GDM1 (cell line): ENCODE results near the gene GRIN2A.
"Not testable (repeated sequence)": the region's sequence is repeated elsewhere in the genome, so short reads cannot be mapped to it uniquely, and the experiment has no call there.

Source experiments
- DNase-seq: peaks from one replicate; lab custom pipeline; 2025; lab: John Stamatoyannopoulos, UW

GRIN2A gene

DNA sequence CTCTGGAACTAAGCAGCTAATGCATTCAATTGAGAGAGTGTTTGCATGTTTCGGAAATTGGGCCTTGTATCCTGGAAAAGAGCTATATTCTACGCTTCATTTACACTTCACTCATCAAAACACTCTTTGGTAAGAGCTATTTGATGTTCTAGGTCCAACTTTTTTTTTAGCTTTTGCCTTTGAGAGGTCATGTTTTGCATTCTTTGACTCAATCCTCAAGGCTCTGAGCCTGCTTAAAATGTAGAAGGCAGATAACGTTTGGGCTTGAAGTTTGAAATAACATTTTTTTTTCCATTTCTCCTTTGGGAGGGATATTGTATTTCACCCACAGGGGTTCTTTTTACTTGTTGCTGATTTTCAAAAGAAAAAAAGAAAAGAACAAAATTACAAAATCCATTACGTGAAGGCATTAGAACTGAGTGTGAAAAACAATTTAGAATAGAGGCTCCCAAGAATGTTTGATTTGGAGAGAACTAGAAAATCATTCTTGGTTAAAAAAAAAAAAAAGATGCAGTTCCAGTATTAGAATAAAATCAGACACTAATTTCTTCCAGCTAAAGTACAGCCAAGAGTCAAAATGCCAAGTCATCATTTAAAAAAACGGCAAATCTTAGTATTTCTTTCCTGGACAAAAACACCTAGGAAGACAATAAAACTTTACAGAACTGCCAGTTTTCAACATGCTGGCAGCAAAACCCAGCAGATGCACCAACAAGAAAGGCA lies 268.5 kb downstream of the GRIN2A start:
- no peak for DNase-seq

DNA sequence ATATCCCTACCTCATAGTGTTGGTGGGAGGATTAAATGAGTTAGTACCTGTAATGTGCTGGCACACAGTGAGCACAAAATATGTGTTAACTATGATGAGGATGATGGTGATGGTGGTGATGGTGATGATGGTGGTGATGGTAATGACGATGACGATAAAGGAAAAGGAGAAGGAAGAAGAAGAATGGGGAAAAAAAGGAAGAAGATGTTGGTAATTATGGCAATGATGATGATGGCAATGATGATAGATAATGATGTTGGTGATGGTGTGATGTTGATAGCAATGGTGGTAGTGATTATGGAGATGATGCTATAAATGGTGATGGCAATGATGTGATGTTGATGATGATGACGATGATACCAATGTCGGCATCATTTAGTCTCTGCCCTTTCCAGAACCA lies 270.2 kb downstream of the GRIN2A start:
- no peak for DNase-seq

- no peak for DNase-seq
Measured at GRCh38 chr16:9911231-9911630, 271.0 kb downstream of the GRIN2A start.

GRCh38 chr16:9909072-9909825 lies 273.0 kb downstream of the GRIN2A start:
- DNase-seq: no peak

DNA sequence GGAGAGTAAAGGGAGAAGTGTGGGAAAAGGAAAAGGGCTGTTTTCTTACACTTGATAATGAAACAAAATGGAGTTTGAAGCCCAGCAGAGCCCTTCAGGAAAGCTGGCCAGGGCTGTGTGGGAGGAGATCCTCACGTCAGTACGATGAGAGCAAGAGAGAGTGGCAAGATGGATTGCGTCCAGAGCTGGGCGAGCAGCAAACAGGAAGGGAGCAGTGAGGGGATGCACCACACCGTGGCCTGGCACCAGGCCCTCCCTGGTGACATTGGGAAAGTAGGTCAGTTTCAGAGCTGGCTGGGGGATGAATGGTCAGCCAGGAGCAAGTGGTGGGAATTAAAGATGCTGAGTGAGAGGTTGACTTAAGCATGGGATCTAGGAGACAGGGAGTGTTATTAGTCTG lies 273.6 kb downstream of the GRIN2A start:
- DNase-seq: no peak

DNA sequence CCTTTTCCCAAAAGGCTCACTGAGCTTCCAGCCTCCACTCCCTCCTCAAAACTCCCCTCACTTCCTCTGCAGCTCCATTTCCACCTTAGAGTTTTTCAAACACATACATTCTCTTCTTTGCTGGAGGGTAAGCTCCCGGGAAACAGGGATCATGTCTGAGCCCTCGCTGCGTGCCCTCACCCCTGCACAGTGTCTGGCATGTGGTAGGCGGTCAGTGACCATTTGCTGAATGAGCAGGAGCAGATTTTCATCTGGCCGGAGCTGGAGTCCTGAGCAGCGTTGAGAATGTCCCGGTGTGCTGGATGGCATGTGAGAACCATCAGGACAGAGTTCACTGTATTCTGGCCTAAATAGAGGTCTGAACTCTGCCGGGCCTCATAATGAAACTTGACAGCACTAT lies 274.5 kb downstream of the GRIN2A start:
- DNase-seq: no peak

DNA sequence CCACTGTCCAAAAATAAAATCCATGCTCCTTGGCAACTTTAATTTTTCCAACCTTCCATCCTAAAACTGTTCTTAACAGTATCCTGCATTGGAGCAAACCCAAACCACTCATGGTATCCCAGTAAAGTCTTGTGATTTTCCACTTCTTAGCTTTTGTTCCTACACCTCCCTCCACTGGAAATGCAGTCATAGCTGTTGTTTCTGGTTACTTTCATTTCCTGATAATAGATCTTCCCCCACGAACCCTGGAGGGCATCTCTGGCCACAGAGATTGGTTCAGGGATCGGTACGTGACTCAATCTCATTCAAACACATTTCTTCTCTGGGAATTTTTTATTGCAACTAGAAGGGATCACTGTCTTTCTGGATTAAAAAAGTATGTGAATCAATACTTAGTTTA lies 276.0 kb downstream of the GRIN2A start:
- DNase-seq: no peak

- no peak for DNase-seq
Measured at GRCh38 chr16:9904526-9904925, 277.7 kb downstream of the GRIN2A start.

GRCh38 chr16:9900576-9900975 lies 281.7 kb downstream of the GRIN2A start:
- DNase-seq: no peak

GRCh38 chr16:9898555-9898954 lies 283.7 kb downstream of the GRIN2A start:
- no peak for DNase-seq

DNA sequence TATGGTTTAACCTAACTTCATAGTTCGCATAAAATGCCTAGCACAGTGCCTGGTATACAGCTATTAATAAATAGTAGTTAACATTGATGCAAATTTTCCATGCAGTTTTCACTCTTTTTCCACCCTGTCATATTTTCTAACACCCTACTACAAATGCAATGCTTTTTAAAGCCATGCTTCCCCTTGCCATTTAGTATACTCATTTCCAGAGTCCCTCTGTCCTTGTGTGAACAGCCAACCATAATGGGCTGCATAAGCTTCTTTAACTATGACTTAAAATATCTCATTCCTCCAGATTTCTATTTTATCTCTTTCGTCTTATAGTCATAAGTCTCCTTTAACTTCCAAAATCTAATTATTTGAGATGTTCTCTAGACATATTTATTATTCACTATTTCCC lies 284.1 kb downstream of the GRIN2A start:
- no peak for DNase-seq

DNA sequence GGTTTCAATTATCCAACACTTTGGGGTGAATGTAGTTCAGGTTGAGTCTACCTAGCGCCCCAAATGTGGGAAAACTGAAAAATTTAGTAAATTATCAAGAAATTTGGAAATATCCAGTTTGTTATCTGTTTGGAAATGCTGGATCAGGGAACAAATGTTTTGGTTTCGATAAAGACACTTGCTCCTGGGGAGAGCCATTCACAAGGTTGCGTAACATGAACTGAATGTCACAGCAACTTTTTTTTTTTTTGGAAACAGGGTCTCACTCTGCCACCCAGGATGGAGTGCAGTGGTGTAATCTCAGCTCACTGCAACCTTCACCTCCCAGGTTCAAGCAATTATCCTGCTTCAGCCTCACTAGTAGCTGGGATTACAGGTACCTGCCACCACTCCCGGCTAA lies 286.4 kb downstream of the GRIN2A start:
- no peak for DNase-seq

- no peak for DNase-seq
Measured at GRCh38 chr16:9885876-9886275, 296.4 kb downstream of the GRIN2A start.

DNA sequence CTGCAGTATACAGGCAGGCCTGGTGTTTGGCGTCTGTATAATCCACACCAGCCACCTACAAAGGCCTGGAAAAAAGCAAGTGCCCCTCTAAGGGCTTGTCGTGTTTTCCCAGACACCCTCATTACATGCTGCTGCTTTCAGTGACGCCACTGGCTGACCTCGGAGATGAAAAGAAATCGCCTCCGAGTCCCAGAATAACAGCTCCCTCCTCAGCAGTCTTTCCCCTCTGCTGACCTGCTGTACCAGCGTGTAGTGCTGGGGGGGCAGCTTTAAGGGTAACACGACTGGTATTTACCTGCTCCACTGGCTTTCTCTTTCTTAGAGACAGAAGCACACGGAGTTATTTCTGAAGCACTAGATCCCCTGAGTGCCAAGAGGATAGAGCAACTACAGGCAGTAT lies 296.8 kb downstream of the GRIN2A start:
- no peak for DNase-seq

GRCh38 chr16:9875981-9876380 lies 306.2 kb downstream of the GRIN2A start:
- not testable (repeated sequence) for DNase-seq

GRCh38 chr16:9874219-9874618 lies 308.0 kb downstream of the GRIN2A start:
- no peak for DNase-seq

- DNase-seq: no peak
Measured at GRCh38 chr16:9870962-9871361, 311.3 kb downstream of the GRIN2A start.

- no peak for DNase-seq
Measured at GRCh38 chr16:9869776-9870175, 312.5 kb downstream of the GRIN2A start.

DNA sequence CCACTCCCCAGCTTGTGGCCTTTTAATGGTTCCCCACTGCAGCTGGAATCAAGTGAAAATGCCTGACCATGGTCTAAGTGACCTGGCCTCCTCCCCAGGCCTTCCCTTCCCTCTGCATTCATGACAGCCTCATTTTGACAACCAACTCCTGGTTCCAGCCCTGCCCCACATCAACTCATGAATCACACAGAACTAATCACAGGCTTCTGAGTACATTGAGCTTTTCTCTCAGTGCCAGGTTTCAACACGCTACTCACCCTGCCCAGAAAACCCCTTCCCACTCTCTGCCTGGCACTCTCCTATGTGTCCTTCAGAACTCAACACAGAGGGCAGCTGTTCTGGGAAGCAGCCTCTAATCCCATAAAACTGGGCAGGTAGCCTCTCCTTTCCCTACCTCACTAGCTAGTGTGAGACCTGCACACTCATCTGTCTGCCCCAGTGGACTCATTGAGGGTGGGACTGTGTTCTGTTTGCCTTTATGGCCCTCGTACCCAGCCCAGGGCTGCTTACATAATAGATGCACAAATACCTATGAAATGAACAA lies 313.6 kb downstream of the GRIN2A start:
- DNase-seq: no peak

DNA sequence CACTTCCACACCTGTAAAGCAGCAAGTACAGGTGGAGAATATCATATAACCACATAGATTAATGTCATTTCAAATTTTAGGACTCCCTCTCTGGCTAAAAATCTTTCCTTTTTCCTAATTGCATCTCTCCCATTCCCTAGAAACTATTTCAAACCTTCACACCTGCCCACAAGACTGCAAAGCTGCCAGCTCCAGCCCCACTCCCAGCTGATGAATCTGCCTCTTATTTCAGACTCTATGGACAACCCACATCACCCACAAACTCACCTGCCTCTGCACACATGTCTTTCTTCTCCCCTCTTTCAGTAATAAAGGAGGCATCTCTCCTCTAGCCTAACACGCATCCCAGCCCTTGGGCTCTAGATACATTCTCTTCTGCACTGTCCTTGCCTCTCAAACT lies 315.1 kb downstream of the GRIN2A start:
- no peak for DNase-seq

DNA sequence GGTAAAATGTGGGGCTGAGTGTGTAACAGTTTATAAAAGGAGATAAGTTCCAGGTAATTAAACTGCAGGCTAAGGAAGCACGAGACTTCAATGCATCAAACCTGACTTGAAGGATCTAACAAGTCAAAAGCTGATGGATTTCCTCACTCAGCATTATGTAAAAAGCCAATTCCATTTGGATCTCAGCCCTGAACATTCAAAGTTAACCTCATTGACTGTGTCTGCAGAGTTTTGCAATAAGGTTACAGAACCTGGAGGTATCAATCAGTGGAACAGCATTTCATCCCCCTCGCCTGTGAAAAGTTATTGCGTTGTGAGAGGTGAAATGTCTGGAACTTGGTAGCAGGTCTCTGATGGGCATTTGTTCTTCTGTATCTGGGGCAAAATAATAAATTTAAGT lies 317.8 kb downstream of the GRIN2A start:
- no peak for DNase-seq

DNA sequence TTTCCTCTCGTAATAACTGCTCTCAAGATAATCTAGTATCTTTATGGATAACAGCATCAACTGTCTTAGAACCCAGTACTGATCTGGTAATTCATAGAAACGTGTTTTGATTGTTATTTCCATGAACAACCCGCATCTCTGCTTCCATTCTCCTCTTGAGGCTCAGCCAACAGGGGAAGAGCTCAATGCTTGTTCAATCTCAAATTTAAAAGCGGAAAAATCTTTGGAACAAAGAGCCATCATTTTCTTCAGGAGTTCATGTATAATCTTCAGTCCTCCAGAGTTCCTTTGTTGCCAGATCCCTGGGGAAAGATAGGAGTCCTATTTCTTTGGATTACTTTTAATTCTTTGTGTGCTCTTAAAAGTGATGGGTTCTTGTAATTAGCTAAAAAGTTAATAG lies 319.9 kb downstream of the GRIN2A start:
- no peak for DNase-seq

DNA sequence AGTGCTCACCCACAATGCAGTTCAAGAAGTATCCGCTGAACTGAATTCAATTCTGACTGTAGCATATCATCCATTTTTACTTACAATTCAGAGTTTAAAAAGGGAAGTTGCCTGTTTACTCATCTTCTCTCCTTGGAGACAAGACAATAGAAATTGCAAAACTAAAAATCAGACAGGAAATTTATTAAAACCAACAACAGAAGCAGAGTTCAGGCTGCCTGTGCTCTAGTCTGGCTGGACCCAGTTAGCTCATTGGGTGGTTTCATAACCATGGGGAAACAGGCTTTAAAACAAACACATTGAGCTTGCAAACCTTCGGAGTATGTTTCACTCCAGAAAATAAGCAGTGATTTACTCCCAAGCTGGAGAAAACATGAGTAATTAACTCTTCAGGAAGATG lies 321.4 kb downstream of the GRIN2A start:
- no peak for DNase-seq
